ENCODE results near the gene CALCOCO1.

DNA sequence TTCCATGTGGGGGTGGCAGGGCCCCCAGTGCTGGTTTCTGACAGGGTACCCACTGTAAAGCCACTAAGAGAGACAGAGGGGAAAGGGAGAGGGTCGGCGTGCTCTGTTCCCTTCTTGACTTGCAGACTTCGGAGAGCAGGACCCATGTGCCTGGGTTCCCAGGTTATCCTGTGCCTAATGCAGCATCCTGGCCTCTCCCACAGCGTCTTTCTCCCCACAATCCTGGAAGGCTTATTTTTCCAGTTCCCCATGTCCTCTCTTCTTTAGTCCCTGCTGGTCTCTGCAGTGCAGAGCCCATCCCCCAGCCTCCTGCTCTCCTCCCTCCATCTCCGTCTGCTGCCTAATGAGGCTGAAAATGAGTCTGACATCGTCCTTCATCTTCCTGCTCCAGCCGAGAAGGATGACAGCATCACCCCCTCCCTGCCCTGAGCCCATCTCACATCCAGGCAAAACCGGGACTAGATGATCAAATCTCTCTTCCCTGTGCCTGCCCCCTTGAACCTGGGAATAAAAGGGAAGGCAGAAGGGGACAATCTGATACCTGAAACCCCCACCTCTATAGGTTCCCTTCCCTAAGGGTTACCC lies 15.1 kb downstream of the CALCOCO1 start:
- TF ChIP-seq CTCF (IDR thresholded peaks at IDR 0.05) (no peak), EZH2phosphoT487 (IDR thresholded peaks at IDR 0.05) (no peak)
